LoVo (cell line): ENCODE results near the gene MRPL23.
"Not testable (repeated sequence)": the region's sequence is repeated elsewhere in the genome, so short reads cannot be mapped to it uniquely, and the experiment has no call there.

Experiments used
- DNase-seq: peaks from one replicate; pipeline ENCODE4 v3.0.0-alpha.2; 2016; ENCODE audit warnings: low spot score

The MRPL23 gene

GRCh38 chr11:1933416-1934334 is 13.5 kb upstream of the MRPL23 start:
- no peak for DNase-seq

GRCh38 chr11:1934335-1935155 is 12.6 kb upstream of the MRPL23 start:
- DNase-seq: no peak

GRCh38 chr11:1935156-1936071 is 11.7 kb upstream of the MRPL23 start:
- no peak for DNase-seq

DNA sequence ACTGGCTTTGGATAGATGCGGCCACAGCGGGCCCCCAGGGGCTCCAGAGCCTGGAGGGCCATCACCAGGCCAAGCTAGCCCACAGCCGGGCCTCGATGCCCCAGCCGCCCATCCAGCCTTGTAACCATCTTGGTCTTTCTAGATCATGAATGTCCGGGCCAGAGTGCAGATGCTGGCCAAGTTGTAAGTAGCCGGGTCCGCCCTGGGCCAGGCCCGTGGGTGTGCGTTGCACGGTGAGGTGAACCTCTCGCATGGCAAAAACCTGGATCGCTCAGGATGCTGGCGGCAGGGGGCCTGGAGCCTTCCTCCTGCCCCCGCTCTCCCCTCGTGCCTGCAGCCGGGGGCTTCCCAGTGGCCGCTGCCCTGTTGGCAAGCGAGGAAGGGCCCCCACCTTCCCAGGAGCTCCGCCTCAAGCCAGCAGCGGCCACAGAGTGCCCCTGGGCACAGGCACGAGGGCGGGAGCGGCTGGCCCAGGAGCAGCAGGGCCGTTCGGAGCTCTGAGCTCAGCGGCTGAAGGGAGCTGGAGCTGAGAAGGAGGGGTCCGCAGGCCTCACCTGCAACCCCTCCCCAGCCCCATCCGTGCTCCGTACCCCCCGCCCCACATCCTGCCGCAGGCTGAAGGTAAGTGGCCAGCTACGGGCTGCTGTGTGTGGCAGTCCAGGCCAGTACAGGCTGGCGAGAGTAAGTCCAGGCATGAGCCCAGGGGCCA is 10.9 kb upstream of the MRPL23 start:
- DNase-seq: no peak

GRCh38 chr11:1936781-1937615 is 10.1 kb upstream of the MRPL23 start:
- no peak for DNase-seq

DNA sequence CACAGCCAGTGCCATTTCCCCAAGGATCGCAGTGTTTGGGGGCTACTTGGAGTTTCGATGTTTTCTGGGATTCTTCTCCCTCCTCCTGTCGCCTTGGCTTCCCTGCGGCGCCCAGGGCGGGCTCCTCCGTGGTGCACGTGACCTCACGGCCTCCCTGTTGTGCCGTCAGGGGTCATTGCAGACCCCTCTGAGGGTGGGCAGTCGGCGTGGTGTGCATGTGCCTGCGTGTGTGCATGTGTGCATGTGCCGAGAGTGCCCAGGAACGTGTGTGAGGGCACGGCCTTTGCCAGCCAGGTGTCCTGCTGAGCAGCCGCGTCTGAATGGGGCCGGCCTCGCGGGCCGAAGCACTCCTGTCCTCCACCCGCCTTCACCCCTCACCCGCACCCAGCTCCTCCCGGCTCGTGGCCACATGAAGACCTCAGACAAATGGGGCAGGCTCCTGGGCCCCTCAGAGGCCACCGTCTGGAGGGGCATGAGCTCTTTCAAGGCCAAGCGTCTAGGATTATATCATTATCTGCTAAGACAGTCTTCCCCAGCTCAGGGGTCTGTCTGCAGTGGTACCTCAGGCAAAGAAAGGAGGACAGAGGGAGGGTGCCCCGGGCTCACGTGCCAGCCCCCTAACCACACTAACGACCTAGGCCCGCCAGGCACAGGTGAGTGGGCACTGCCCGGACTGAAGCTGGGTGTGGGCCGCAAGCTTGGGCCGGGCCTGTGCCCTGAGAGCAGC is 9.4 kb upstream of the MRPL23 start:
- no peak for DNase-seq

DNA sequence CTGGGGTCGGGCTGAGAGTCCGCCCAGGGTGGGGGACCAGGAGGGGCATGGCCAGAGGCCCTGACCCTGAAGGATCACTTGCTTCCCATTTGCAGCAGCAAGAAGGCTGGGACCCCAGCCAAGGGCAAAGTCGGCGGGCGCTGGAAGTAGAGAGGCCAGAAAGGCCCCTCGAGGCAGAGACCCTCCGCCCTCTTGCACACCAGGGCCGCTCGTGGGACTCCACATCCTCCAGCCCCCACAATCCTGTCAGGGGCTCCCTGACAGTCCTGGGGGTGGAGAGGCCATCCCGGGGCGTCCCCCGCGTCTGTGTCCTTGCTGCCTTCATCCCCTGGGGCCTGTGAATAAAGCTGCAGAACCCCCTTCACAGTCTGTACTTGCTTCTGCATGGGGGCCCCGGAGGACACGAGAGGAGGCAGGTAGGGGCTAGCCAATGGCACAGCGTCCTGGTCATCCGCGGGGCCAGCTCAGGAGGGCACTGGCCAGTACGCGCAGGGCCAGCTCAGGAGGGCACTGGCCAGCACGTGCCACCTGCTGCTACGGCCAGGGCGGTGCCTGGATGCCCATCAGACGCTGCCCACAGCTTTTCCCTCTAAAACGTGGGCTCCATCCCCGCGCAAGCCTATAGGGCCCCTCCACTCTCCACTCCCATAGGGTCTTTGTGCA is 8.7 kb upstream of the MRPL23 start:
- DNase-seq: no peak

DNA sequence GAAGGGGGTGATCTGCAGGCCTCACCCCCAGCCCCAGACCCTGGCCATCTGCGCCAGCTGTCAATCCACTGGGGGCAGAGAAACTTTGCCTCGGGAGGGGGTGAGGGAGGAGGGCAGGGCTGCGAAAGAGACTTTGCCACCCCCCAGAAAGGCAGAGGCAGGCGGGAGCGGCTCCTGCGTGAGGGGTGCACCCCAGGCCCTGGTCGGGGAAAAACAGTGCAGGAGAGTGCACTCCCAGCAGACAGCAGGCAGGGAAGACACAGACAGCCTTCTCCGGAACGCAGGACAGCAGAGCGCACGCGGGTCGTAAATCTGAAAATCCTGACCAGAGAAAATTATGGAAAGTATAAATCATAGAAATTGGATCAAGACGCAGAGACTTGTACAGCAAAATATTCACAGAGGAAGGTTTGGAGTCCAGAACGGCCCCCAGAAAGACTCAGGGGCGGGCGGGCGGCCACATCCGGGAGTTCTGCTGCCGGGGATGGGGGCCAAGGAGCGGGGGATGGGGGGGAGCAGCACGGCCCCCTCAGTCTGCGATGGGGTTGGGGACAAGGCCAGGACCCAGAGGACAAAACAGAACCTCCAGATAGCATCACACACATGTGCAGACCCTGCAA is 8.0 kb upstream of the MRPL23 start:
- DNase-seq: no peak

GRCh38 chr11:1939788-1940187 is 7.3 kb upstream of the MRPL23 start:
- DNase-seq: not testable (repeated sequence)

- DNase-seq: no peak
Observed at GRCh38 chr11:1942558-1943260, 4.4 kb upstream of the MRPL23 start.

DNA sequence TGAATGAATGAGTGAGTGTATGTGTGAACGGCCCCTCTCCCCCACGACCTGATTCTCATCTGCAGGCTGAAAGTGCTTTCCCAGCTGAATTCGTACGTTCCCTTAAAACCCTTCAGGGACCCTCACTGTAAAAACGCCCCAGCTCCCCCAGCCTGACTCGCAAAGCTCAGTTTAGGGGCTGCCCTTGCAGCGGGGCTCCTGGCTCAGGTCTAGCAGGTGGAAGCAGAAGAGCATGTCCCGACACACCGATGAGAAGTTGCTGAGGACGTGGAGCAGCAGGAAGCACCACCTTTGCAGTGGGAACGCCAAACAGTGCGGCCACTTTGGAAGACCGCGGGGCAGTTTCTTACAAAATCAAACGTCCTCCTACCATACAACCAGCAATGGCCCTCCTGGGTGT is 3.6 kb upstream of the MRPL23 start:
- no peak for DNase-seq

- no peak for DNase-seq
Observed at GRCh38 chr11:1943977-1944376, 3.2 kb upstream of the MRPL23 start.

DNA sequence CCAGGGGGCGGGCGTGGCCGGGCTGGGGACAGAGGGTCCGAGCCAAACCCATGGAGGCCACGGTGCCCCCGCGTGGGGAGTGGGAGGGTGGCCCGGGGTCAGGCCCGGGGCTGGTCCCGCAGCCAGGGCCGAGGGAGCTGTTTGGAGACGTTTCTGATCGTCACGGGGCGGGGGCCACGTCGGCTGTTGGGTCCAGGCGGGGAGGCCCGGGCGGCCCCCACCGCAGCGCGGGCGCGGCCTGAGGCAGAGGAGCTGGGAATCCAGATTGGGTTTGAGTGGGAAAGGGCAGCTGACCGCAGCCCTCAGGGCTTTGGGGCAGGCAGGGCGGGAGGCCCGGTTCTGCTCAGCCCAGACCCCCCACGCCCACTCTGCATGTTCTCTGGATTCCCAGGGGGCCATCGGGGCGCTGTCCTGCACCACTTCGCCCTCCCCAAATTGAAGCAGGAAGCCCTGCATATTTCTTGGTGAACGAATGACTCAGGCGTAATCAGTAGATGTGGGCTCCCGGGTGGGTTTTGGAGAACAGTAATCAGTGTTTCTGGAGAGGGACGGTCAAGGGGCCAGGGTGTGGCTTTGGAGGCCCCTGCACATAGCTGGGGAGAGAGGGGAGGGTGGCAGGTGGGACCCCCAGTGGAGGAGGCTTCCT is 583 bp downstream of the MRPL23 start:
- no peak for DNase-seq

GRCh38 chr11:1948389-1948788 is 1.3 kb downstream of the MRPL23 start:
- DNase-seq: no peak

- DNase-seq: no peak
Observed at GRCh38 chr11:1949302-1949701, 2.2 kb downstream of the MRPL23 start.

GRCh38 chr11:1949922-1950321 is 2.8 kb downstream of the MRPL23 start:
- DNase-seq: no peak

GRCh38 chr11:1952806-1953482 is 5.8 kb downstream of the MRPL23 start:
- DNase-seq: no peak
